K562 (cell line): ENCODE results near the gene MIEF1. TPM values are rescaled to one million over a fixed set of nuclear protein-coding genes. Genes with fewer than 3 reads are reported as not detected.

Source experiments
- BDP1 ChIP-seq: IDR thresholded peaks from 3 replicates; pipeline ENCODE4 v1.6.1; 2011; ENCODE audit not compliant: insufficient read length, insufficient read depth
- BRD9 ChIP-seq: fragments of 450-650 bp; IDR thresholded peaks from 2 replicates; pipeline ENCODE4 v1.6.1; 2018; ENCODE audit warnings: low read depth; ENCODE audit not compliant: partially characterized antibody
- CAMTA2 ChIP-seq: fragments of 250-450 bp; sonication (Bioruptor Pico); conservative IDR thresholded peaks from 2 replicates; pipeline ENCODE4 v1.5.1; 2022
- CBX2 ChIP-seq: fragments of 200-600 bp; sonication (generic); IDR thresholded peaks from one replicate; pipeline ENCODE4 v1.6.1; 2012; ENCODE audit warnings: mild to moderate bottlenecking, low read length, inconsistent platforms; ENCODE audit not compliant: insufficient read depth, poor library complexity, severe bottlenecking
- CGGBP1 ChIP-seq: fragments of 250-450 bp; sonication (Bioruptor Pico); IDR thresholded peaks from 2 replicates; pipeline ENCODE4 v1.9.0; 2021; ENCODE audit warnings: mild to moderate bottlenecking
- CREB1 ChIP-seq, 2 experiments: sonication (generic) in 1 of 2; formaldehyde crosslinking in 1 of 2; IDR thresholded peaks; 2 replicates each; pipeline versions ENCODE4 v1.6.1 to v1.8.0; 2012 to 2022; ENCODE audit warnings: inconsistent platforms in 1 of 2, mild to moderate bottlenecking in 1 of 2, missing genetic modification reagents in 1 of 2, moderate library complexity in 1 of 2
- EWSR1 ChIP-seq: fragments of 450-650 bp; IDR thresholded peaks from 2 replicates; pipeline ENCODE4 v1.6.1; 2018; ENCODE audit warnings: borderline replicate concordance, mild to moderate bottlenecking, low read depth, moderate library complexity; ENCODE audit not compliant: partially characterized antibody
- FOS ChIP-seq: IDR thresholded peaks from 3 replicates; pipeline ENCODE4 v1.6.1; 2011; ENCODE audit not compliant: insufficient read length; ENCODE audit errors: extremely low read depth
- GABPB1 ChIP-seq: sonication (generic); formaldehyde crosslinking; IDR thresholded peaks from 2 replicates; pipeline ENCODE4 v1.8.0; 2022; ENCODE audit warnings: mild to moderate bottlenecking, missing genetic modification reagents
- HNRNPL ChIP-seq: fragments of 200-400 bp; formaldehyde crosslinking; IDR thresholded peaks from 2 replicates; pipeline ENCODE4 v1.6.1; 2017; ENCODE audit warnings: low read depth, mild to moderate bottlenecking, low read length
- ID3 ChIP-seq, 2 experiments: fragments of 250-450 bp in 1 of 2; fragments of 450-650 bp in 1 of 2; sonication (Bioruptor Pico) in 1 of 2; IDR thresholded peaks; 2 replicates each; pipeline versions ENCODE4 v1.6.1 to v1.8.0; 2016 to 2021; ENCODE audit warnings: mild to moderate bottlenecking in 2 of 2, moderate library complexity in 2 of 2, missing compliant biosample characterization in 1 of 2, missing genetic modification characterization in 1 of 2
- ILF3 ChIP-seq: fragments of 450-650 bp; IDR thresholded peaks from 2 replicates; pipeline ENCODE4 v1.6.1; 2018; ENCODE audit warnings: antibody characterized with exemption, mild to moderate bottlenecking, moderate library complexity, borderline replicate concordance
- NFATC3 ChIP-seq: fragments of 450-650 bp; IDR thresholded peaks from 2 replicates; pipeline ENCODE4 v1.6.1; 2017; ENCODE audit warnings: mild to moderate bottlenecking
- NFIC ChIP-seq: fragments of 450-650 bp; IDR thresholded peaks from 2 replicates; pipeline ENCODE4 v1.6.1; 2017; ENCODE audit warnings: mild to moderate bottlenecking, inconsistent platforms
- PRMT5 ChIP-seq: sonication (generic); formaldehyde crosslinking; IDR thresholded peaks from 2 replicates; pipeline ENCODE4 v1.5.0; 2020; ENCODE audit warnings: missing genetic modification reagents
- SREBF1 ChIP-seq: fragments of 150-350 bp; IDR thresholded peaks from 2 replicates; pipeline ENCODE4 v1.6.1; 2014; ENCODE audit warnings: antibody characterized with exemption, low read depth, low read length, borderline replicate concordance
- ZBTB26 ChIP-seq: fragments of 450-650 bp; formaldehyde crosslinking; IDR thresholded peaks from 2 replicates; pipeline ENCODE4 v1.4.0; 2022; ENCODE audit warnings: missing genetic modification characterization
- ZBTB49 ChIP-seq: sonication (generic); formaldehyde crosslinking; IDR thresholded peaks from 2 replicates; pipeline ENCODE4 v1.8.0; 2022; ENCODE audit warnings: missing genetic modification reagents, mild to moderate bottlenecking, borderline replicate concordance
- ZC3H11A ChIP-seq: IDR thresholded peaks from 2 replicates; pipeline ENCODE4 v1.6.1; 2012; ENCODE audit warnings: low read depth, low read length, improper control_type of control experiment
- ZNF133 ChIP-seq: fragments of 250-450 bp; sonication (Bioruptor Pico); IDR thresholded peaks from 2 replicates; pipeline ENCODE4 v1.4.0; 2020; ENCODE audit warnings: mild to moderate bottlenecking
- ZNF165 ChIP-seq: fragments of 250-450 bp; sonication (Bioruptor Pico); IDR thresholded peaks from 2 replicates; pipeline ENCODE4 v1.4.0; 2020; ENCODE audit warnings: borderline replicate concordance
- ZNF174 ChIP-seq: fragments of 250-450 bp; sonication (Bioruptor Pico); IDR thresholded peaks from 2 replicates; pipeline ENCODE4 v1.4.0; 2020; ENCODE audit warnings: mild to moderate bottlenecking
- ZNF507 ChIP-seq: conservative IDR thresholded peaks from 2 replicates; pipeline ENCODE4 v1.6.1; 2017; ENCODE audit warnings: missing genetic modification characterization, missing compliant biosample characterization
- polyA plus RNA-seq, 8 experiments: library from polyadenylated mRNA; depleted of rRNA in 4 of 8; stranded (reverse) in 5 of 8; unstranded in 3 of 8; fragments of >200 nt; fragmentation: Nextera tagmentation in 2 of 8; fragmentation: Illumina TruSeq in 1 of 8; extraction: Ambion mirVana in 2 of 8; extraction: Trizol in 1 of 8; gene quantifications; 2 replicates each; pipeline versions ENCODE4 v1.2.1 to v1.2.3, GENCODE V29; 2011 to 2014; ENCODE audit warnings: inconsistent platforms in 1 of 8, missing spikeins in 1 of 8
- total RNA-seq, 7 experiments: library from RNA; depleted of rRNA in 6 of 7; stranded (reverse); fragments of >200 nt in 6 of 7; fragmentation: Illumina TruSeq in 2 of 7; extraction: Trizol in 2 of 7; gene quantifications; 2 replicates each; pipeline versions ENCODE4 v1.2.1 to v1.2.3, GENCODE V29; 2011 to 2021; ENCODE audit warnings: low replicate concordance in 1 of 7

MIEF1 gene
- total and polyA plus RNA-seq, 9 of the 15 experiments (the other 6 are each of a cell fraction or from before 2014, with no cell fraction given): 10.9 to 51.8 (median 25.5) TPM

GRCh38 chr22:39522567-39523300 lies 20.6 kb downstream of the MIEF1 start (continued):
- TF ChIP-seq PRMT5 (CRISPR knock-in tag): no peak
- peak; percentile 12; the same call in 1 of the 2 replicates for TF ChIP-seq CREB1 (IDR thresholded peaks at IDR 0.05)
- no peak for TF ChIP-seq CREB1 (CRISPR knock-in tag; IDR thresholded peaks at IDR 0.05)
- no peak for TF ChIP-seq CBX2
- TF ChIP-seq BDP1: no peak
- no peak for TF ChIP-seq SREBF1
- no peak for TF ChIP-seq ZNF133 (CRISPR knock-in tag)
- peak; percentile 27; the same call in 1 of the 2 replicates for TF ChIP-seq GABPB1
- TF ChIP-seq CGGBP1 (CRISPR knock-in tag): 0 out of 2 replicates have a peak, but pooled peaks have one; percentile 10
- TF ChIP-seq ZNF507 (tag): no peak
- TF ChIP-seq ZC3H11A: no peak
- TF ChIP-seq ZBTB49 (CRISPR knock-in tag): no peak
- no peak for TF ChIP-seq HNRNPL
- TF ChIP-seq NFIC: no peak; the same call in 1 of the 2 replicates
- TF ChIP-seq ZNF165 (CRISPR knock-in tag): no peak
- TF ChIP-seq NFATC3: no peak
- TF ChIP-seq ZBTB26: peak; percentile 64; the same call in 1 of the 2 replicates
- no peak for TF ChIP-seq EWSR1
- peak; percentile 85 for TF ChIP-seq ILF3
- no peak for TF ChIP-seq BRD9
- no peak for TF ChIP-seq ID3 (CRISPR knock-in tag; IDR thresholded peaks at IDR 0.05)
- TF ChIP-seq ID3 (tag; IDR thresholded peaks at IDR 0.05): no peak
- no peak for TF ChIP-seq ZNF174 (CRISPR knock-in tag)
- no peak for TF ChIP-seq FOS
- TF ChIP-seq CAMTA2 (CRISPR knock-in tag): peak; percentile 78; the same call in 1 of the 2 replicates
